GM11168 (cell line): Measurements from ENCODE around the gene ERN1.
"Not testable (repeated sequence)": the region's sequence is repeated elsewhere in the genome, so short reads cannot be mapped to it uniquely, and the experiment has no call there.

Experiments
- in situ Hi-C: fragments of 300-500 bp; cut with MboI; formaldehyde crosslinking; loops from one replicate; pipeline ENCODE4 v1.12.0; 2022; ENCODE audit warnings: low sequenced_read_pairs; ENCODE audit not compliant: unreplicated experiment

Gene ERN1

DNA sequence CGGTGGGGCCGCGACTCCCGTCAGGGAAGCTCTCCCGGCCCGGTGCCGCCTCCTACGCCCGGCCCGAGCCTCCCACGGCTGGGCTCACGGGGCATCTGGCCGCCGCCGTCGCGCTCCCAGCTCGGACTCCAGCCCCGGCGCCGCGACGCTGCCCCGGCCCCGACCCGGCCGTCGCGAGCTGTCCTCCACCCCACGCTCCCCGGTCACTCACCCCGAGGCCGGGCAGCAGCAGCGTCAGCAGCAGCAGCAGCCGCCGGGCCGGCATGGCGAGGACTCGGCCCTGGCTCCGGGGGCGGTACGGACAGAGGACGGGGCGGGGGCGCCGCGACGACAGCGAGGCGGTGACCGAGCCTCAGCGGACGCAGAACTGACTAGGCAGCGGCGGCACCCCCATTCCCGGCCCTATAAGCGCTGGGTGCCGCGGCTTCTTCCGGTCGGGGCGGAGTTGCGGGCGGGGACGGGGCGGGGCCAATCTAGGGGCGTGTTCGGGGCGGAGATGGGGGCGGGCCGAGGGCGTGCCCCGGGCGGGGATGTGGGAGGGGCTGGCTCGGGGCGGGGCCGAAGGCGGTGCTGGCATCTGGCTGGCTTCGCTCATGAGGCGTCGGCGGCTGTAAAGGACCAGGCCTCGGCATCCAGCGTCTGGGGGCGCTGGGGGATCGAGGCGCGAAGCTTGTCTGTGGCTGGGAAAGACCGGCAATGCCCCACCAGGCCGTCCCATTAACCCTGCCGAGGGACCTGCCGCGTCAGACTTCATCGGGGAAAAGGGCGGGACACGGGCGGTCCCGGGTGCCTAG is at the start of gene ERN1:
Gene ERN1 (minus strand): TSS at position 380 of the 794 bp plus-strand sequence. CDS start 115 bp downstream, at position 265.
- in situ Hi-C loops, result loop anchor here (5.0 to 25.0 kb wide), 2 partner anchors 98 to 193 kb away; partner anchors contain the start of gene CD79B

DNA sequence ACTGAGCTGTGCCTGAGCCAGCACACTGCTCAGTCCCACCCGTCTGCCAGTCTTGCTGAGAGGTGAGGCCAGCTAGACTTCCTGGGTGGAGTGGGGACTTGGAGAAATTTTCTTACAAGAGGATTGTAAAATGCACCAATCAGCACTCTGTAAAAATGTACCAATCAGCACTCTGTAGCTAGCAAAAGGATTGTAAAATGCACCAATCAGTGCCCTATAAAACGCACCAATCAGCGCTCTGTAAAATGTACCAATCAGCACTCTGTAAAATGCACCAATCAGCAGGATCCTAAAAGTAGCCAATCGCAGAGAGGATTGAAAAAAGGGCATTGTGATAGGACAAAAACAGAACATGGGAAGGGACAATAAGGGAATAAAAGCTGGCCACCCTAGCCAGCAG is 49.1 kb upstream of the ERN1 start:
- in situ Hi-C loops, result not testable (repeated sequence)

DNA sequence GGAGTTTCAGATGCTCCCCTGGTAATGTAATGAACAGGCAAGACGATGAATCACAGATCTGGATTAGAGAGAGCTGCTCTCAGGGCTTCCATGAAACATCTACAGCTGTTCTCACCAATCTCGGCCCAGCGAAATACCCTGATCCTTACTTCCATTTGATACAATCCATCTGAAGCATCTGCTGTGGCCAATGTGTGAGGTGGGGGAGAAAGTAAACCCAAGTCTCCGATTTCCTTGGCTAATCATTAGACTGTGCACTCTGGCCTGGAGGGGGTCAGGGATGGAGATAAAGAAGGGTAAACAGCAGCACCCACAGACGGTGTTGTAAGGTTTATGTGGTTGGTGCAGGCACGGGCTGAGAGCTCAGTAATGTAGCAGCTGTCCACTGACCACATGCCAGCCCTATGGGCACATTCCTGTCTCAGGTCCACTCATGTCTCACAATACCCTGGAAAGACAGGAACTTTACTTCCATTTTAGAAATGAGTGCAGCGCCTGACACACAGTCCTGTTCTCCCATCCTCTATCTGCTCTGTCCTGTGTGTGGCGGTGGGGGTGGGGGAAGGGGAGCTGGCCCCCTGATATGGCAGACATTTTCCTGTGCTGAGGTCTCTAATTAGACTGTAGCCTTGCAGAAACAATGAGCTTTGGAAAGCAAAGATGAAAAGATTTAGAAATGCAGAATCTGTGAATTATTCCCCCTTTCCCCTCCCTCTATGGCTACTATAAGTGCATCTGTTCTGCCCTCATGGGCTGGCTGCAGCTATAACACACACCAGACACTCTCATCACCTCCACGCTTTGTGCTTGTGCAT is 48.3 kb upstream of the ERN1 start:
- in situ Hi-C loops, result no loop called here

DNA sequence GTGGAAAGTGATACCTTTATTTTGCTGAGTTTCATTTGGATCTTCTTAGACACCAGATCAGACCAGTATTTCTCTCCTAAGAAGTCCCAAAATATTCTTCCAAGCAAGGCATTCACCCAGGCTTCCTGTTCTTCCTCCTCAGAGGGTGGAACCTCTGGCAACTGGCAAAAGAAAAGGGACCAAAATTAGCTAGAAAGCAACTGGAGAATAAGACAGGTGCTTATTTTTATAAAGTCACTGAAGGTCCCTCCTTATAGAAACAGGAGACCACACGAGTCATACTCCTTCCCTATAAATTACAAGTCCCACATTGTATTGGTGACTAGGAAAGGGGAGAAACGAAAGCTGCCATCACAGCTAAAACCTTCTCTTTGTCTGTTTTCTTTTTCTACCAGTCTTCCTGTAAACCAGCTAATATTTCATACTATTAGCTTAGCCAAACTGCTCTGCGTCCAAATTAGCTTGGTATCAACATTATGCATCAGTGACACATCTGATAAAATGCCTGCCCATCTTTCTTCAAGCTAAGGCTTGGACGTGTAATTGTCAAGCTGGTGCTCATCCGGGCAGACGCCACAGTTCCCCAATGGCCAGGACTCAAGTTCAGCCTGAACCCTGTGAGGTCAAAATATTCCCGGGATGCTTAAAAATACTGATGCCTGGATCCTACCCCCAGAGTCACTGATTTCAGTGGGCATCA is 47.5 kb upstream of the ERN1 start:
- in situ Hi-C loops, result no loop called here

DNA sequence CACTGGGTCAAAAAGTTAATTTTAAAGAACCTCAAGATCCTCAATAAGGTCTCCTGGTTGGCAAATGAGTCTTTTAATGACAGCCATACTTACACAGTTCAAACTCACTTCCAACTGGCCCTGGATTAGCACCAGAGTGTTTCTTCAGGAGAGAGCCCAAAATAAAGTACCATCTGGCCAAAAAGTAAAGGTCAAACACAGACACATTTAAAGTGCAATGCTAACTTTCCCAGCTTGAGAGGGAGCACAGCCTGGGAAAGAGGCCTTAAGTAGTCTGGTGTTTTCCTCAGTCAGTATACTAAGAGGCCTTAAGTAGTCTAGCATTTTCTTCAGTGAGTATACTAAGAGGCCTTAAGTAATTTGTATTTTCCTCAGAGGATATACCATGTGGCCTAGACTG is 46.6 kb upstream of the ERN1 start:
- in situ Hi-C loops, result no loop called here

DNA sequence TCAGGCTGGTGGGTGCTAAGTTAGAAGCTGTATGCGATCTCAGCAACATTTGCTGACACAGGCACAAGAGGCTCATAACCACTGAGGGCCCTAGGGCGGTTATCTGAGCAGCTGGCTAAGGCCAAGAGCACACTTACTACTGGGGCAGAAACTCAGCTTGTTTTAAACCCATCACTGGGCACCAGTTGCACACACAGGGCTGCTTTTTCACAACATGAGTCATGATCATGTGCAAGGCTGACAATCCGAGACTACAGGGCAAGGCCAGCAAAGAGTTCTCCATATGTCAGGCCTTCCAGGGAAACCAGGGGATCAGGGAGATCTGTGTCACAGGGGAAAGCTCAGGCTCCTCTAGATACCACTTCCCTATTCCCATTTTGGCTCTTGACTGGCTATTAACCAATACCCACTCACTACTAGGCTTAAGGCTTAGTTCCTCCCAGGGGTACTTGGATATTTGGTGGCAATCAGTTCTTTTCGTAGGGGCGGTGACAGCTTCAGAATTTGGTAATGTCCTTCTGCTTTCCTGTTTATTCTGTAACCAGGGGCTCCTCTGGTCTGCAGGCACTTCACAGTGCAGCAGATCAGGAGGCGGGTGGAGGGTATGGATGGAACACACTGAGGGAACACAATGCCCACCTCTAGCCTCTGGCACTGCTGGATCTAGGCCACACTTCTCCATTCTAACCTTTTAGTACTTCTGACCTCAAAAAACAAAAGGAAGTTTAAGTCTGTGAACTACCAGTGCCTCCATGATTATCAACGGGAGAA is 44.9 kb upstream of the ERN1 start:
- in situ Hi-C loops, result no loop called here

DNA sequence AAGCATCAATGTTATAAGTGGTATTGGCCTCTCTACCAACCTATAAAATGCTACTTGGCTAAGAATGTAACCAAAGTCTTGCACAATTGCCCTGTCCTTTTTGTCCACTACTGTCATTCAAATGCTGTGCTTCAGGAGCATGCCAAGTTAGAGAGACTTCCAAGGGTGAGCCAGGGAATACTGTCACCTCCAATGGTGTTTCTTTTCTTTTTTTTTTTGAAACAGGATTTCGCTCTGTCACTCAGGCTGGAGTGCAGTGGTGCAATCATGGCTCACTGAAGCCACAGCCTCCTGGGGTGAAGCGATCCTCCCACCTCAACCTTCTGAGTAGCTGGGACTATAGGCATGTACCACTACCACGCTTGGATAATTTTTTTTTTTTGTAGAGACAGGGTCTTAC is 43.7 kb upstream of the ERN1 start:
- in situ Hi-C loops, result no loop called here

DNA sequence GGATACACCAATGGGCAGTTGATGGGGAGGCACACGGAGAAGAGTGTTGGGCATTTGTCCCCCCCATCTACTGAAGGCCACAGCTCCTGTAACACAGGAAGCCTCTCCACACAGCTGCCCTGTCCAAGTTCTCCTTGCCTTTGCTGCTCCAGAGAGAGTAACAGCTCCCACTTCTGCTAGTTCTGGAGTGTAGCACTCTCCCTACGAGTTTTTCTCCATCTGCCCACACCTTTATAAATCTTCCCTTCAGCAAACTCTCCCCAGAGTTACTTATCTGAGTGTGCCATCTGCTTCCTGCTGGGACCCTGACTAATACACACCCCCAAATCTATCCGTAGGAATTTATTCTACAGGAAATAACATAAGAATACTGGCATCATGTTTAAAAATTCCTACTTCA is 42.6 kb upstream of the ERN1 start:
- in situ Hi-C loops, result no loop called here

DNA sequence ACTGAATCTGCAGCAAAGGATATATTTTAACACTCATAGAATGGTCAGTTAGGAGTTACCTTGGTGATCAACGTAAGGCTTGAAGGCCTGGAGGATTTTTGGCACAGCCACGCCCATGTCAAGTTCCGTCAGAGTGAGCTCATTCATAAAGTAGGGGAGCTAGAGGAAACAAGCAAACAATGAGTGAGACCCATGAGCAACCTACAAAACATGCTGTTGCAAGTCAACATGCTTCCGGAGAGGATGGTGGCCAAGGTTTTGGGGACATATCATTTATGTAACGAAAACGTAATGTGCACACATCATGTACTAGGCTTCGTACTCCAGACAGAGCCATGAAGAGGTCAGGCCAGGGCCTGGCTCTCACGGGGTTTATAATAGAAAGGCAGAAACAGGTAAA is 41.1 kb upstream of the ERN1 start:
- in situ Hi-C loops, result no loop called here

DNA sequence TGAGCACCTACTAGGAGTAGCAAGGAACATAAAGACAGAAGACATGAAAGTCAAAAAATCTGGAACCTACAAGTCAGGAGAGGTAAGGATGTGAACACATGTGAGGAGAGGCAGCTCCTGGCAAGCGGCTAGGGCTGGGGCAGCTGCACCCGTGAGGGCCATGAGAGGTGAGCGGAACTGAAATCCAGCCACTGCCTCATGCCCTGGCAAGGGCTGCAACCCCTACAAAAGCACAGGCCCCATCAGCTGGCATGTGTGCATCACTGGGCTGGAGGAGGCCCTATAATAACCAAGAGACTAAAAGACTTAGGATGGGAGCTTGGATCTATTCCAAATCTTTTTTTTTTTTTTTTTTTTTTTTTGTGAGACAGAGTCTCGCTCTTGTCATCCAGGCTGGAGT is 40.3 kb upstream of the ERN1 start:
- in situ Hi-C loops, result no loop called here

DNA sequence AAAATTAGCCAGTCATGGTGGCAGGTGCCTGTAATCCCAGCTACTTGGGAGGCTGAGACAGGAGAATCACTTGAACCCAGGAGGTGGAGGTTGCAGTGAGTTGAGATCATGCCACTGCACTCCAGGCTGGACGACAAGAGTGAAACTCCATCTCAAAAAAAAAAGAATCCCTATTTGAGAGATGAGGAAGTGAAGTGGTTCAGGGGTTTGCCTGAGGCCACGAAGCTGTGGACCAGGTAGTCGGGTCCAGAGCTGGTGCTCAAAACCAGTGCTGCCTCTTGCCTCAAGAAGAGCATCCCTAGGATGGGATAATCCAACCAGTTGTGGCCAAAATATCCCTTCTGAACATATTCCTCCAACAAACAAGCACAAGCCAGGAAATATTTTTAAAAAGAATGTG is 37.7 kb upstream of the ERN1 start:
- in situ Hi-C loops, result loop anchor here (10.0 kb wide), 1 partner anchor 97 kb away; the partner anchor contains the start of gene TEX2

DNA sequence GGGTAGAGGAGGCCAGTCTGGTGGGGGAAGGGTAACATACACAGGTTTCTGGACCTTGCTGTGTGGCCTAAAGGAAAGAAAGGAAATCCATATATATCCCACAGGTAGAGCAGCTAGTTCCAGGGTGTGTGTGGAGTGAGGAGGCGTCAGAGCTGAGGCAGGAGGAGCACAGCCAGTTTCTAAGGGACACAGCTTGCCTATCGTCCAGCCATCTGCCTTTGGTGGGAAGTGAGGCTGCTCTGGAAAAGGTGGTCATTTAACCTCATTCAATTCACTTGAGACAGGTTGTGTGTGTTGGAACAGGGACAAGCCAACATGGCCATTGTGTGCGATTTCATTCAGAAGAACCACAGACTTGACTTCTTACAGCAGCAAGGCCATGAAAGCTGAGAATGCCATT is 36.9 kb upstream of the ERN1 start:
- in situ Hi-C loops, result loop anchor here (10.0 kb wide), 1 partner anchor 98 kb away; the partner anchor contains the start of gene TEX2

DNA sequence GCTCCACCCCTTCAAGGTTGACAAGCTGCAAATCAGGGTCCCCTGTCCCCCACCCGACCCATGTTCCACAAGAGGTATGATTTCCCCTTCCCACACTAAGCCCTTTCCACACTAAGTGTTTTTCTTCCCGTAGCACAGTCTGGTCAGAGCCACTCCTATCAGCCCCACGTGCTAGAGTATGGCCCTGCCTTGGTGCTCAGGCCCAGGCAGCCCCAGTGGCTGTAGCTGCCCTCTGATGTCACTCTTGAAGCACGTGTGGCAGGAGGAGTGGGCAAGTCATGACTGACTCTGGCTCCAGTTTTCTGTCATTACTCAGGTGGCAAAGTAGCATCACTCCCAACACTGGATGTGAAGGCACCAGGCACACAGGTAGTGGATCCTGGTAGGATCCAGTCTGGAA is 35.4 kb upstream of the ERN1 start:
- in situ Hi-C loops, result loop anchor here (10.0 kb wide), 1 partner anchor 99 kb away; the partner anchor contains the start of gene TEX2

DNA sequence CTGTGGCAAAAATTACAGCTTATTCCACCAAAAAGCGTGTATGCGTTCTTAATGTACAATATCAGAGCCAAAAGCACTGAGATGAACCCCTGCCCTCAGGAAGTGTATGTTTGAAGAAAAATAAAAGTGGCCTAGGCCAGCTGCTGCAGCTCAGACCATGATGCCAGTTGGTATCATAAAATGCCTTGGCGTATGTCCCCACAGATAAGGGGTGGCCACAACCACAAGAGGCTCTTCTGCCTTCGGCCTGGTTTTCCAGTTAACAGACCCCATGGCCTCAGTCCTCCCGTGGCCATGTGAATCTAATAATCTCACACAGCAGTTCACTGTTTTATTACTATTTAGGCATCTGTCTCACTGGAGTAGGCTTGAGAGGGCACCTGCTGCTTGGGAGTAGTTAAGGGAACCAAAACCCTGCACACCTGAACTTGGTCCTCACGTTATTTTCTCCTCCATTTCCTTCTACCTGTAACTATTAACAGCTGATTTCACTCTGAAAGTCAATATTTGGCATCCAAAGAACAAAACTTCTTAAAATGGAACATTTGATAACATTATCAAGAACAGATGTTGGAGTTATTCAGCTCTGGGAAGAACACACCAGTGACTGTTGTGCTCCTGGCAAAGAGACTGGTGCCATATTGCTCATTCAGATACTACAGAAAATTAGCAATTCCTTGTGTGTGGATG is 34.8 kb upstream of the ERN1 start:
- in situ Hi-C loops, result loop anchor here (10.0 kb wide), 1 partner anchor 100 kb away; the partner anchor contains the start of gene TEX2

DNA sequence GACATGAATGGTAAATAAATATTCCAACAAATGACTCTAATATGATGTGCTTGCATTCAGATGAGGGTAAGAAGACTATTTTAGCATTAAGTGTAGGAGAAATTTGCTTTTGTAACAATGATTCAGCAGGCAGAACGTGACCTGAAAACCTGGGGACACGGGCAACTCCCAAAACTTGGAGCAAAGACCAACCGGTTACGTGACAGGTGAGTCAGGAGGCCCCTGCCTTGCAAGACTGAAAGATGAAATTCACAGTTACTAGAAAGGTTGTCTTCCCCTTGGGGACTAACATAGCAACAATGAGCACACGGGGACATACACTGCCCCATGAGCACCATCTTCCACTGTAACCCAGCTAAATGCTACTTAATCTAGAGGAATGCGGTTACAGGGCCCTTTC is 33.5 kb upstream of the ERN1 start:
- in situ Hi-C loops, result loop anchor here (10.0 kb wide), 1 partner anchor 101 kb away; the partner anchor contains the start of gene TEX2

DNA sequence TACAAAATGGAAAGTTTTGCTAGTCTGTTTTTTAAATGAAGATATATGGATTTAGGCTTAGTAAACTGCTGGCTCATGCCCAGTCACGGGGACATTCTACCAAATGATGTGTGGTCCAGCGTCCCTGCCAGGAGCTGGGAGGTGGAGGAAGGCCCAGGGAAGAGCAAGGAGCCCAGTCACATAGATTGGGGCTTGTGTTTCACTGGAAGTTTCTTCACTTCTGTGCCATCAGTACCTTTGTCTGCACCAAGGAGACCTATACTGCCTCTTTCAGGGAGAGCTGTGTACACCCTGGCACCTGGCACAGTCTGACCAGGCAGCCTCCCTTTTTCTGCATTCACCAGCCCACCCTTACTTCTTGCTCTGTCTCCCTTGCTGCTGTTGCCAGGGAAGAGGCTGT is 32.6 kb upstream of the ERN1 start:
- in situ Hi-C loops, result loop anchor here (10.0 kb wide), 1 partner anchor 102 kb away; the partner anchor contains the start of gene TEX2

DNA sequence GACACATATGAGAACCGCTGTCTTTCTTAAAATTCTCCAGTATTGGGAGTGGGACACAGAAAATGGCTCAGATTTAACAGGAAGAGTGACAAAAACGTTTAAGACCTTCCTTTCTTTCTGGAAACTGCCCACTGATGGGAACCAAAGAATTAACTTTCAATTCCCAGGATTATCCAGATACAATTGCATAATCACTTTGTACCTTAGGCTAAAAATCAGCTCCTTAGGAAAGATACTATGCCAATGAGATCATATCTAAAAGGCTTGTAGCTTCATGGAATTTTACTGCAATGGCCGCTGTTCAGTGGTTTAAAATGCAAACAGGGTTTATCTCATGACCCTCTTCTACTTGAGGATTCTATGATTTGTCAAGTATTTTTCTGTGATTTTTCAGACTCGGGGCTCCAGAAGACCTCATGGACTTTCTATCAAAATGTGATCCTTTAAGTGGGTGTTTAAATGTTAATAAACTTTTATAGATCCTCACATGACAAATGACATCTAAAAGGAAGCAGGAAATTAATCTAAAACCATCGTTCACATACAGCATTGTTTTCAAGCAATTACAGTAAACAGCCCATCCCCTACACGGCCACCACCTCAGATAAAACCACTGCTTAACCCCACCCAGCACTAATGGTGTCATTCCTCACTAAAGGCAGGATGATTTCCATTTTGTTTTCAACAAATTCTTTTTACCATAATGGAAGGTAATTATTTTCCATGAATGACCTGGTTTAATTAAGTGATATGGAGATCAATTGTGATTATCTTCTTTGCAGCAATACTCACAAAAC is 31.6 kb upstream of the ERN1 start:
- in situ Hi-C loops, result loop anchor here (10.0 kb wide), 1 partner anchor 103 kb away; the partner anchor contains the start of gene TEX2

DNA sequence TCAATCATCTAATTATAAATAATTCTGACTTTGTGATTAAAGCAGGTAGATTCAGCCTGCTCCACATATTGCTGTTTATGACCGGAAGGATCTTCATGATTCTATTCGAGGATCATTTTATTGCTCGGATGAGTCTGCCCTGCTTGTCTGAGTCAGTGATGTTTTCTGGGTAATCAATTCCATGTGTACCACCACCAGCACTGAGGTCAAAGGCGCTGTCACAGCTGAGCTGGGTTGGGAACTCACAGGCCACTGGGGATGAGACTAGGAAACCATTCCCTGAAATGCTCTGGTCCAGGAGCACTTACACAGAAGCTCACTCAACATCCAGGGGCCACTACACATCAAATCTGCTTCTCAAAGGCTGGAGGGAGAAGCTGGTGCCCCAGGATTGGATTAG is 30.4 kb upstream of the ERN1 start:
- in situ Hi-C loops, result loop anchor here (10.0 kb wide), 1 partner anchor 104 kb away; the partner anchor contains the start of gene TEX2
